Myocyte (in vitro differentiated cells): ENCODE data around the gene PTPRD. TPM values are rescaled to one million over a fixed set of nuclear protein-coding genes. Genes with fewer than 3 reads are reported as not detected.

Experiments used
- DNase-seq: peaks from one replicate; pipeline ENCODE4 v3.0.0-alpha.2; 2012; ENCODE audit warnings: low read depth
- total RNA-seq: library from RNA; depleted of rRNA; stranded (reverse); fragments of >200 nt; gene quantifications from 2 replicates; pipeline ENCODE4 v1.2.3, GENCODE V29; 2014

The PTPRD gene
- total RNA-seq, 1 donor from 2014 or later: not detected

DNA sequence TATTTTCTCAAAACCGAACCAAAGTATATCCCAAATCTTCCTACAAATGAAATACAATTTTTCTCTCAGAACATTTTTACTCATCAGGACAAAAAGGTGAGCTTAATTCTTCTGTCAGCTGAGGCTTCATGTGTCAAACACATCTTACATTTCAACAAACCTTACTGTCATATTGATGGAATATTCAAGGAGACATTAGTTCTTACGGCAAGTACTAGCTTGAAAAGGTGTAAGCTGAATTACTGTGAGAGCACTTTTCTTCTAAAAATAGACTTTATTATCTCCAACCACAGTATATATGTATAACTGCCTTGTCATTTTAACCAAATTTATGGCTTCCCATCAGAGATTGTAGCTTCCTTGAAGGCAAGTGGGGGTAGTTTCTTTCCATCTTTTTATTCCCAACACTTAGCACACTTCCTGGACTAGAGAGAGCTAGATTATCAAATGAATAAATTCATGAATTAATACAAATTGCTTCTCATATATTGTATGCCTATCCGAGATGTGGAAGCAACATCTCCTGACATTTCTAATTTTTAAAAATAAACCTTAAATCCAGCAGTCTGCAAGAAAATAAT is 1990.5 kb downstream of the PTPRD start:
- DNase-seq: no peak

DNA sequence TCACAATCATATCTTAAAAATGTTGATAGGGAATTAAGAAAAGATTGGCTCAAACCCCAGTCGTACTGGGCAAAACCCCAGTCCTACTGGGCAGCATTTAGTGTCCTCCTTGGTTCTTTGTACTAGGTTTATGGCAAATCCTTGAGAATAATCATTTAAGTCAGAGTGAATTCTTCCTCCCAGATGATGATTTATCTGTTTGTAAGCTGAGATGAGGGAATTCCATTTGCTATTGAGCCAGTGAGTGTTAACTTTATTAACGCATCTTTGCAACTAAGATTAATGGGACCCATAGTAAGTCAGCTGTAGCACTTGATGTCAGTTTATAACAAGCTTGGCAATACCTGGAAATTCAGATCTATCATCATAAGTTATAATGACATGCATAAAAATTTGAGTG is 1991.4 kb downstream of the PTPRD start:
- no peak for DNase-seq

DNA sequence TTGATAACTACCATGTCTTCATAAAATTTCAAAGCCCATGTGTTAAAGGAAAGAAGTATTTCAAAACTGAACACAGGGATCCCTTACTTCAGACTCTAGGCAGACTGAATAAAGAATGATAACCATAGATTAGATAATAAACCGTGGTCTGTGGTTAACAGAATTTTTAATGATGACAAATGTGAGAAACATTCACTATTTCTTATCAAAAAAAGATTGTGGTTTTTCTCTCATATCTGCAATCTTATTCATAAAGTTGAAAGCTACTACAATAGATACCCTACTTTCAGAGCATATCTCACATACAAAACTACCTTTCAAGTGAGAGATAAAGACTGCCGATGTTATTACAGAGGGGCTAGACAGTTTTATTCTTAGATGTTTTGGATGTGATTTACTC is 1996.4 kb downstream of the PTPRD start:
- DNase-seq: no peak

DNA sequence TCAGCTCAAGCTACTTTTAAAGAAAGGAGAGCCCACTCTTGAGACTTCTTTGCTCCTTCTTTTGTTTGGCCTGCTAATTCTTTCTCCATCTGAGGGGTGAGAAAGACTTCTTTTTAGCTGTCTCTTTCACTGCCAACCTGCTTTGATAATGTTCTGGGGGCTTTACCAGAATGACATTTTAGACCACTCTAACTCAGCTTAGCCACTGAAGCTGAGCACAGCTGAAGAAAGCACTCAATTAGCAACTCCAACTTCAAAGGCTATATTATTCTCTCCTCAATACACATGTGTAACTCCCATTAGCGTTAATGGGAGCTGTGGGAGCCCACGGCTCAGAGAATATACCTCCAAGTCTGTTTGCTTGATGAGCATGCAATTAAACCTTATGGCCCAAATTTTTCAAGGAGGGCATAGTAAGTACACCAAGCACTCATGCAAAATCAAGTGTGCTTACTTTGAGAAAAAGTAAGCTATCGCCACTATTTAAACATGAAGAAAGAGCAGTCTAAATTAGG is 1997.8 kb downstream of the PTPRD start:
- DNase-seq: no peak

DNA sequence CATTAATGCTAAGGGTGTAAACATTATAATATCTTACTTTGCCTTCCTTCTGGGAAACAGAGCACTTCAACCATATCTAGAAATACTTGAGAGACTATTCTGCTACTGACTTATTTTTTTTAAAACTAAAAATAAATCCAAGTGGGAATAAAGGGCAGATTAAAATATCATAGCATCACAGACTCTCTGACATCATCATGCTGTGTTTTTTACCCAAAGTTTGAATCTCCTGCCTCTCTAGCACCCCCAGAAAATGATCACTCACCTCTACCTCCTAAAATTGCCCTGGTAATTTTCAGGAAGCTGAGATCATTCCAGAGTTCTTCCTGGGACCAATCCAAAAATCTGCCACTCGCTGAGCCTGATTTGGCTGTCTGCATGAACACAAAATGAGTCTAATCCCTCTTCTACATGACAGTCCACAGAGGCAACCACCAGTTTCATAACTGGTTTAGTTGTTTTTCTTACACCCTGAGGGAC is 1999.4 kb downstream of the PTPRD start:
- DNase-seq: no peak

DNA sequence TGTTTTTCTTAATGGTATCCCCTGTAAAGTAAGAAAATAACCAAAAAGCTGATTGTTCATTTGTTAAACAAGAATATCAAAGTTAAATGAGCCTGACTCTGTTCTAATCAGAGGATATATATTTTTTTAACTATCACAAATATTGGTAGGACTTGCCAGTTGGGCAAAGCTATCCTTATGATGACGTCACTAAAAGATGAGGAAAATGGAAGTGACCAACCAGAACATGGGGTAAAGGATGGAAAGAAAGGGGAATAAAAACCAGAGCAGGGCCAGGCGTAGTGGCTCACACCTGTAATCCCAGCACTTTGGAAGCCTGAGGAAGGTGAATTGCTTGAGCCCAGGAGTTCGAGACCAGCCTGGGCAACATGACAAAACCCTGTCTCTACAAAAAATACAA is 2001.6 kb downstream of the PTPRD start:
- DNase-seq: no peak

DNA sequence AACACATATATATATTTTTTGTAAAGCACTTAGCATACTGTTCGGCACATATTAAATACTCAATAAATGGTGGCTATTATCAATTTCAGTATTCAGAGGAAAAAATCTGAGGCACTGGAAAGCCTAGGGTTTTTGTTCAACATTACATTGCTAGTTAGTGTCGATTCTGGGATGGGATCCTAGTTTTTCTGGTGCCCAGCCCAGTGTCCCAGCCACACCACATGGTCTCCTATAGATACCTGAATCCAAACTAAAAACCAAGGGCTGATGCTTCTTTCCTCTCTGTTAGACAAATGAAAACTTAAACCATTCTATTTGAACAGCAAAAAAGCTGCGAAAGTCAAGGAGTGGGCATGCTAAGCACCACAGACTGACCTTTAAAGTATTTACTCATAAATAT is 2002.5 kb downstream of the PTPRD start:
- no peak for DNase-seq

DNA sequence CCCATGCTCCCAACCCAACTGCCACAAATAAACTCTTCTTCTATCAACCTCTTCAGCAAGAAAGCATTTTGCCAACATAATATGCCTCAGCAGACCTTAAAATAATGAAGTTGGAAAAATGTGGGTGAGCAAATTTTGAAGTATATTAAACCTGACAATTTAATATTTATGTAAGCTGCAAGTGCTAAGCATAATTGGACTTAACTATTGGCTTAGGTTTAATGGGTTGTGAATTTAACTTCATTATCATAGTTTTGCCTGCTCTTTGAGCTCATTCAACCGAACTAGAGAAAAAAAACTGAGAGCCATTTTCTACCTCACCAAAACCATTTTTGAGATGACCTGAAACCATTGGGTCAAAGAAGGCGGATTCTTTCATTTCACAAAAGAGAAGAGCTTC is 2007.7 kb downstream of the PTPRD start:
- DNase-seq: no peak

DNA sequence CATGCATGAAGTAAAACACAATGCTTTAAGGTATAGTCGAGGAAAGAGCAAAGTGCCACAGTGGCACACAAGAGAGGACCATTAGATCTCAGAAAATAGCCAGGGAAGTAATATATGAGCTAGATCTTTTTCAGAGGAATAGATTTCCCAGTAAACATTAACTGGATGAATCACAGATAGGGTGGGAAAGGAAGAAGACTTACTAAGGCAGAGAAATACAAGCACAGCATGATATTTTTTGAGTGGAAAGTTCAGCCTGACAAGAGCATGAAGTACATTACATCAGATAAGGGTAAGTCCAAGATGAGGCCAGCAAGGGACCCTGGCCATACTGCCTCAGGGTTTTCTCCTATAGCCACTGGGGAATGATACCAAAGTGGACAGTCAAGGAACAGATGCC is 2008.6 kb downstream of the PTPRD start:
- no peak for DNase-seq

DNA sequence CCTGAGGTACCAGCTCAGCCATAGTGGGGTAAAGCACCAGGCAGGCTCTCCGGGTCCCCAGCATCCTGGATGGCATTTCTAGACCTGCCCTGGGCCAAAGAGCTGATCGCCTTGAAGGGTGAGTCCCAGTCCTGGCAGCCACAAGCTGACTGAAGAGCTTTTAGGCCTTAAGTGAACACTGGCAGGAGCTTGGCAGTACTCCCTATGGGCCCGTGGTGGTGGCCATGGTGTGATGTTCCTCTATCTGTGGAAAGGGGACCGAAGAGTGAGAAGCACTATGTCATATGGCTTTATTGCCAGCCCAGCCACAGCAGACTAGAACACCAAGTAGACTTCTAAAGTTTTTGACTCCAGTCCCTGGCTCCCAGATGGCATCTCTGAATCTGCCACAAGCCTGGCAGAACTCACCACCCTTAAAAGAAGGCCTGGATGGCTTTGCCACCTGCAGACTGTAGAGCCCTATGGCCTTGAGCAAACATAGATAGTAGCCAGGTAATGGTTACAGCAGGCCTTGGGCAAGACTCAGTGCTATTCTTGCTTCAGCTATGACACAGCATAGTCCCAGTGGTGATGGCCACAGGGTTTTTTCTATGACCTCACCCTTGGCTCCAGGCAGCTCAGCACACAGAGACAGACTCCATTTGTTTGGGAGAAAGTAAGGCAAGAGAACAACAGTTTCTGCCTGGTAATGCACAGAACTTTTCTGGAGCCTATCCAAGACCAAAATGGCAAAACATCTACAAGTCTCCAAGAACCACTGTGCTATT is 2011.7 kb downstream of the PTPRD start:
- DNase-seq: no peak

DNA sequence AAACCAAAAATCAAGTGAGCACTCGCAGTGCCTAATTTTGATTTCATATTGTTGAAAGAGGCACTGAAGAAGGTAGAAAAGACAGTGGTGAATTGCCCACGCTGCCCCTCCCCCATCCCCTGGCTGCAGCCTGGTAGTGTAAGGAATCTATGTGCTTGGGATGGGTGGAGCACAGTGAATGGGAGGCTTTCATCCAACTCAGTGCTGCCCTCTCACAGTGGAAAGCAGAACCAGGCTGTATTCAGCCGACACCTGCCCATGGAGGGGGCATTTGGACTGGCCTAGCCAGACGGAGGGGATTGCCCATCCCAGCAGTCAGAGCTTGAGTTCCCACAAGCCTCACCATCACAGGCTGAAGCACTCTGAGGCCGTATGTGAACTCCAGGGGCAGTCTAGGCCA is 2012.9 kb downstream of the PTPRD start:
- DNase-seq: no peak

DNA sequence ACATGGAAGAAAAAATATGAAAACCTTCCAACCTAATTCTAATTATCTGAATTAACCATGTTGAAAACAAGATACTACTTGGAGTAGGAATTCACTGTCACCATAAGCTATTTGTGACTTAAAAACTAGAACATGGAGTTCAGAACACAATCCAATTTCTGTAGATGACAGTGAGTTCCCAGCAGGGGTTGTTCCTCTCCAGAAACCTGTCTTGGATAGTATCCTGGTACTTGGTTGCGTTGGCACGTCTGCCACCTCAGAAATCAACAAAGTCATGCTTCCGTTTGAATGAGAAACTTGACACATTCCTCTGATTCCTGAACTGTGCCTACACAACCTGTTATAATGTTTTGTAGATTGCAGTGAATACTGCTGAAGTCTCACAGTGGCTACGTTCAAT is 2023.3 kb downstream of the PTPRD start:
- no peak for DNase-seq

DNA sequence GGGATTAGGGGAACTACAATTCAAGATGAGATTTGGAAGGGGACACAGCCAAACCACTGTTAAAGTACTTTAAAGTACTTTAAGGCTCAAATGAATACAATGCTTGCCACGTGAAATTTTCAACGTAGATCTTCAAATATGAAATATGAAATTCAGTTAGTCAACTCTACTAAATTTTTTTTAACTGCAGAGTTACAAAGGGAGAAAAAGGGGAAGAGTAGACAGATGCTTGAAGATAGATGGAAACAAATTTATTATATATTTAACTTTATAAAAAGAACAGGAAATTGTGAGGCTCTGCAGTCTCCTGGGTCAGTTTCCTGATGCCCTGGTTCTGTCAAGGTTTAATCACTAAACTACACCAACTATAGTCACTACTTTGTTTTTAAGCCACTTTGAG is 2027.8 kb downstream of the PTPRD start:
- DNase-seq: no peak

DNA sequence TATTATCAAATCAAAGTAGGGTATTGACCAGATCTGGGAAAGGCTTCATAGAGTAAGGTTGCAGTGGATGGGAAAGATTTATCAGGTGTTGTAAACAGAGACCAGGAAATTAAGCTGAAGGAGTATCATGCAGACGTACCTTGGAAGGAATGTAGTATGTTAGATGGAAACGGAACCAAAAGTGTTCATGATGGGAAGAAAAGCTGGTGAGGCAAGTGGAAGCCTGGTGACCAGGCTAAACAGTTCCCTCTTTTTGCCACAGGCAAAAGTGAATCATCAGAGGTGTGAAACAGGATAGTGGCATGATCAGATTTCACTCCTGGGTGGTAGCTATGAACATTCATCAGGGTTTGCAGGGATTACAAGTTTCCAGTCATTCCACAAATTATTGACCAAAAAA is 2033.1 kb downstream of the PTPRD start:
- DNase-seq: no peak

DNA sequence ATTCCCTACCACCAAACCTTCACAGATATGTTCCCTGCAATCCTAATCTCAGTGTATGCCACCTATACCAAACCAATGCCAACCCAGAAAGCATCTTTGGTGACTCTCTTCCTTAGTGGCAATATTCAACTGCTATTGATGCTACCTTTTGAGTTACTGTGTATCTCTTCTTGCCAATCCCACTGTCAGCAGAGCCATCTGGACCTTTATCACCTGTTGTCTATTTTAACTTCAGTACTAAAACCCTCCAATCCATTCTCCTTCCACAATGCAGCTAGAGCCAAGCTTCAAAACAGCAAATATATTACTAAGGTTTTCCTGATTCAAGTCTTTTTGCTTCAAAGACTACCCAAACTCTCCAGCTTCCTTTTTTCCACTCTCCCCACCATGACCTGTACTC is 2036.1 kb downstream of the PTPRD start:
- DNase-seq: no peak

DNA sequence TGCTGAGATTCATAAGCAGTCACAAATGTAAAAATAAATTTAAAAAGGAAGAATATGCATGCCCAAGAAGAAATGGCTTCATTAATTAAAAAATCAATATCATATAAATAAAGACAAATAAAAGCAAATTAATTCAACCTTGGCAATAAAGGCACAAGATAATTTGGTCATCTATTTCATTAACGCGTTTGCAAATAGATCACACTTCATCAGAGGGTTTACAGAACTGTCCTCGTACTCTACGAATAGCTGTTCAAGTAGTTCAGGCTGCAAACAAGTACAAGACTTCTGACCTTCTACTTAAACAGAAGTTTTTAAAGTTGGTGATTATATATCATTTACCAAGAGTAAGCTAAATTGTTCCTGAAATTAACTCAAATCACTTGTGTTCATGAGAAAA is 2038.0 kb downstream of the PTPRD start:
- DNase-seq: no peak

DNA sequence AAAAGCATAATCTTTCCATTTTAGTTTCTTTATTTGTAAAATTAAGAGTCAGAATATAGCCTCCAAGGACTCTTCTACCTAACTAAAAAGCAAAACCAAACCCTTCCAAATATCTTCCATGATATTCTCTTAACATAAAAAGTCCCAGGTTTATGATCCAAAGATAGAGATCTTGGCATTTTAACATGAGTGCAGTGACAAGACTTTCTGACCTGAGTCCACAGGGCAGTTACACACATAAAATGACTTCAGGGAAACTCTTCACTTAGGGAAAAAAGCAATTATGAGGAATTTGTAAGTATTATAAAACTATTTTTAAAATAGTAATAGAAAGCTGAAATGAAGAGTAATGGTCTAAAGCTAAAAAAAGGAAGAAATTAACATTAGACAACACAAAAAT is 2040.6 kb downstream of the PTPRD start:
- DNase-seq: no peak

DNA sequence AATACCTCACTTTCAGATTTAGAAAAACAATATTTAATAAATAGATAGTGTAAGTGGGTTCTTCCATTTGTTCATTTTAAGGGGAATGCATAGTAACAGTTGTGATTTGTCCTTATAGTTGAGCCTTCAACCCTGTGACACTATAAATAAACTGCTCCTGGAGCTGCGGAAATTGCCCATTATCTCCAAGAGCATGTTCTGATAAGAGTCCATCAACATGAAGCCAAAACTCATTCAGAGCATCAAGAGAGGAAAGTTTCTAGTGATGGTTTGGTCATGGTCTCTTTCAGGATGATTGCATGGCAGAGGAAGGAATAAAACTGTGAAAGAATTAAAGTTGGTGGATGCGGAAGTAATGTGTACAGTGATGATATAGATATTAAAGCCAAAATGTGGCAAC is 2041.2 kb downstream of the PTPRD start:
- DNase-seq: no peak

DNA sequence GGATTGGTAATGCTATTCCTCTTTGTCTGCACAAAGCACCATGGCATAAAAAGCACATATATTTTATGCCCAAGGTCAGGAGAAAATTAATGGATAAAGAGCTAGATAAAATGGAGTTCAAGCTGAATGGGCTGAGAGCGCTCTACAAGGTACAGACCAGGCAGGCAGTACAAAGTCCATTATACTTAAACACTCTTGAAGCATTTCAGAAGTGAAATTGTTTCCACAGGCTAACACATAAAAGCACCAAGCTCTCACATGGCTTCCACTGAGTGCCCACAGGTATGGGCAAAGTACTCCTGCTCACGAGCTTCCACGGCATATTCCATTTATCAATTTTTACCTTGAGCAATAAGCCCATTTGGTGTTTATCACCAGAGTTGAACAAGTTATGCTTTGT is 2042.0 kb downstream of the PTPRD start:
- no peak for DNase-seq

DNA sequence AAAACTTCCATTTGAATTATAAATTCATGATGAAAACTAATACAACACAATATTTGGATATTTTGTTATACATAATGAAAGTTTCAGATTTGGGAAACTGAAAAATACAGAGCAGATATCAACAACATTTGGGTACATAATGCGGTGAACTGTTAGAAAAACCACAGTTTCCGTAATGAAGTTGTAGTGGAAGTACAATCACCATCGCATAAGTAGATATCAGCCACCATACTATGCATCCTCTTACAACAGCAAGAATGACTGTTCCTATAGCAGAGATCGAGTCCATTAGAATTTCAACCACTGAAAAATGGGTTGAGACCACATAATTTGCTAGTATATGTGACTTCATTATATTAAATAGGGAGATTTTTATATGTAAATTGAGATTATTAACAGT is 2043.0 kb downstream of the PTPRD start:
- no peak for DNase-seq

DNA sequence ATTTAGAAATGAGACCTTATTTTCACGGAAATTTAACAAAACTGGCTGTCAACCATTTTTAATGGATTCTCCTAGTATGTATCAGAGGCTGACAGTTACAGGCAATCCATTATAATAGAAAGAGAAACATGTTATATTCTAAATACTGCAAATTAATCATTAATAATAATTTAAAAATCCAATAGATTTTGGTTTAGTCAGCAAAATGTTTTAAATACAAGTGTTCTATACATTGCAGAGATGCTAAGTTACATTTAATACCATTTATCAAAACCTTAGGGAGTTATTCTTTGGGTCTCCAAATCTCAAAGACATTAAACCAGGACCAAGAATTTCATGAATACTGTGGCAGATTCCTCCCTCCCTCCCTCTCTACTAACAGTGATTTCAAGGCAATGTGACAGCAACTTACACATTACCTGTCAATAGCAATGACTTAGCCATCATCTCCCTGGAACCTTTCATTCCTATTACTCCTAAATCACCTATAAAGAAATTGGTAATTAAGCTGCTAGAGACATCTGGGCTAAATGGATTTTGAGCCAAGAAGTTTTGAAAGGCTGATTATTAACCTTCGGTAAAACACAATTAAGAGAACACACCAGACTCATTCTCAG is 2044.7 kb downstream of the PTPRD start:
- DNase-seq: no peak

DNA sequence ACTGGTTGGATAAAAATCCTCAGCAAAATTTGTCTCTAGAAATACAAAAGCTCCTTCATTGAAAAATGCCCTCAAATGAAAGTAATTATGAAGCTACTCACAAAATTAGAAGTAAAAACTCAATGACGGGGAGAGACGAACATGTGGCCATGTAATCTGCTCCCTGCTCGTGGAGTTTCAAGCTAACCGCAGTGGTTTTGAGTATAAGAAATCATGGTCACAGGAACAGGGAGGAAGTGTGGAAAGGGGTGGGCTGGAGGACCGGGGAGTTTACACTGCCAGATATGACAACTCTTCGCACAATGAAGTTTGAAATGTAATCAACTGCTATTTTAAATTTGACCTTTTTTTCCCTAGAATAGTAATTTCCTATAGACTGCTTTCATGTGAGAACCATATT is 2047.8 kb downstream of the PTPRD start:
- DNase-seq: no peak
